Measurements from ENCODE around the gene KCNS1. TPM values are rescaled to one million over a fixed set of nuclear protein-coding genes. Genes with fewer than 3 reads are reported as not detected.

Gene KCNS1
- total and polyA plus RNA-seq, 2 experiments from 2014 or later, result 0.37 to 3.2 TPM

DNA sequence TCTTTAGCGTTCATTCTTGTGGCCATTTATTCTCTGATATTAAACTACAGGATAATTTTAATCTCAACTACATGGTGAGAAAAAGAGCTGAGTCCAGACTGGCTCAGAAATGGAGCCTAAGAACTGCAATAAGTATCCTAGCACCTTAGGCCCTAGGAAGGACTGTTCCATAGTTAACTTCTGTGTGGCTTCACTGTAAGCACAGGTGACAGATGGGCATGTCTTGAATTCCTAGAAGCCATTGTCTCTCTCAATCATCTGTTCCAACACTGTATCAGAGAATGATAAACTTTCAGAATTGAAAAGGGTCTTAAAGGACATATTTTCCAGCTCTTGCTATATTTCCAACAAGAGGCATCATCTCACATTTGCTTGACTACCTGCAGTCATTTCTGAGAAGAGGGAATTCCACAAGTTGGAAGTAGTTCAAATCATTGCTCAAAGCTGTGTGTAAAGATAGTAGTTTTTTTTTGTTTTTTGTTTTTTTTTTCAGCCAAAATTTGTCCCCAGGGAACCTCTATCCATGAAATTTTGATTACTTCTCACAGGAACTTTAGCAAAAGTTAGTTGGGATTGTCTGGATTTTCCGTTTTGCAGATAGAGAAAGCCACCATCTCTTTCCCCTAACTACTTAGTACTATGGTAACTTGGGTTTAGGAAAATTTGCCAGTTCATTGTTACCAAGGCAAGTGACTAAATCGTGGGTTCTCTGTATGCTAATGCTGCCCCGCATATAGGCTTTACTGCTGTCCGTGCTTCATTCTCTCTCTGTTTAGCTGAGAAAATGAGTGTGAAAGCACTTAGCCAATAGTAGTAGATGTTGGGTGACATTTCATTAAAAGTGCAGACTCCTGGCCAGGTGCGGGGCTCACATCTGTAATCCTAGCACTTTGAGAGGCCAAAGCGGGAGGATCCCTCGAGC is 47.2 kb downstream of the KCNS1 start:
- Histone ChIP-seq H3K4me1 (ENCODE audit: insufficient read depth) (peaks cover 4% of the 10 kb centered on the region; the same call in 1 of the 2 replicates), H3K4me3 (no peak overlapping the region), H3K4me2 (no peak overlapping the region), H4K20me1 (replicated peaks; ENCODE audit: insufficient read depth) (no peaks in the 10 kb centered on the region; the same call in 1 of the 2 replicates), H3K79me2 (replicated peaks; ENCODE audit: insufficient read depth) (no peaks in the 10 kb centered on the region; the same call in 1 of the 2 replicates), H3K27ac (ENCODE audit: low read depth) (no peak overlapping the region), H2AFZ (no peak overlapping the region), H3K27me3 (ENCODE audit: insufficient read depth) (no peaks in the 10 kb centered on the region), H3K9me2 (ENCODE audit: insufficient read depth) (no peaks in the 10 kb centered on the region), H3F3A (replicated peaks; ENCODE audit: low read depth) (no peaks in the 10 kb centered on the region), H3K36me3 (ENCODE audit: insufficient read depth) (no peaks in the 10 kb centered on the region)
- H3K4me3 Mint-ChIP-seq, result no peak overlapping the region
- H3K27ac Mint-ChIP-seq, result peak overlapping the region; percentile 39
- no peak for TF ChIP-seq CREB1 (CRISPR knock-in tag; IDR thresholded peaks at IDR 0.05; ENCODE audit: low read depth)
- TF ChIP-seq EZH2phosphoT487 (IDR thresholded peaks at IDR 0.05; ENCODE audit: unreplicated experiment), result no peak
- no peak for TF ChIP-seq ZNF331 (CRISPR knock-in tag; IDR thresholded peaks at IDR 0.05; ENCODE audit: low read depth)
- no peak for TF ChIP-seq ETS1 (IDR thresholded peaks at IDR 0.05)
- TF ChIP-seq NANOG (IDR thresholded peaks at IDR 0.05; ENCODE audit: borderline replicate concordance), result no peak
- no peak for TF ChIP-seq EZH2 (IDR thresholded peaks at IDR 0.05; ENCODE audit: low read depth, unreplicated experiment)
- TF ChIP-seq, protein P1, sequence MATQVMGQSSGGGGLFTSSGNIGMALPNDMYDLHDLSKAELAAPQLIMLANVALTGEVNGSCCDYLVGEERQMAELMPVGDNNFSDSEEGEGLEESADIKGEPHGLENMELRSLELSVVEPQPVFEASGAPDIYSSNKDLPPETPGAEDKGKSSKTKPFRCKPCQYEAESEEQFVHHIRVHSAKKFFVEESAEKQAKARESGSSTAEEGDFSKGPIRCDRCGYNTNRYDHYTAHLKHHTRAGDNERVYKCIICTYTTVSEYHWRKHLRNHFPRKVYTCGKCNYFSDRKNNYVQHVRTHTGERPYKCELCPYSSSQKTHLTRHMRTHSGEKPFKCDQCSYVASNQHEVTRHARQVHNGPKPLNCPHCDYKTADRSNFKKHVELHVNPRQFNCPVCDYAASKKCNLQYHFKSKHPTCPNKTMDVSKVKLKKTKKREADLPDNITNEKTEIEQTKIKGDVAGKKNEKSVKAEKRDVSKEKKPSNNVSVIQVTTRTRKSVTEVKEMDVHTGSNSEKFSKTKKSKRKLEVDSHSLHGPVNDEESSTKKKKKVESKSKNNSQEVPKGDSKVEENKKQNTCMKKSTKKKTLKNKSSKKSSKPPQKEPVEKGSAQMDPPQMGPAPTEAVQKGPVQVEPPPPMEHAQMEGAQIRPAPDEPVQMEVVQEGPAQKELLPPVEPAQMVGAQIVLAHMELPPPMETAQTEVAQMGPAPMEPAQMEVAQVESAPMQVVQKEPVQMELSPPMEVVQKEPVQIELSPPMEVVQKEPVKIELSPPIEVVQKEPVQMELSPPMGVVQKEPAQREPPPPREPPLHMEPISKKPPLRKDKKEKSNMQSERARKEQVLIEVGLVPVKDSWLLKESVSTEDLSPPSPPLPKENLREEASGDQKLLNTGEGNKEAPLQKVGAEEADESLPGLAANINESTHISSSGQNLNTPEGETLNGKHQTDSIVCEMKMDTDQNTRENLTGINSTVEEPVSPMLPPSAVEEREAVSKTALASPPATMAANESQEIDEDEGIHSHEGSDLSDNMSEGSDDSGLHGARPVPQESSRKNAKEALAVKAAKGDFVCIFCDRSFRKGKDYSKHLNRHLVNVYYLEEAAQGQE (IDR thresholded peaks at IDR 0.05; ENCODE audit: unreplicated experiment), result no peak
- TF ChIP-seq ZNF114 (CRISPR knock-in tag; IDR thresholded peaks at IDR 0.05), result no peak
- DNase-seq (ENCODE audit: low spot score), result no peak
- H3K9me3 Mint-ChIP-seq, result no peaks in the 10 kb centered on the region
- H3K36me3 Mint-ChIP-seq (ENCODE audit: low read depth), result no peaks in the 10 kb centered on the region; the same call in 2 of the 3 replicates
- ATAC-seq, result no peak
- no peaks in the 10 kb centered on the region for H3K27me3 Mint-ChIP-seq (ENCODE audit: insufficient read depth, low read depth, poor library complexity)
- peaks cover 15% of the 10 kb centered on the region; the same call in 2 of the 3 replicates for H3K4me1 Mint-ChIP-seq

Data from GM23338 (cell line).